Gastroesophageal sphincter (tissue), 4 donors: ENCODE data around the gene COL6A3. TPM values are rescaled to one million over a fixed set of nuclear protein-coding genes. Genes with fewer than 3 reads are reported as not detected.
A peak's percentile ranks its signal among the peaks of the same experiment; 100 is the strongest.

Experiments used
- ATAC-seq: fragments of 150-250 bp; one replicate; pipeline ENCODE4 v1.9.1; 2016; ENCODE audit warnings: mild to moderate bottlenecking, moderate library complexity
- H3K27ac ChIP-seq, 4 donors: fragments of 200-600 bp; sonication (generic) in 3 of 4; 1 replicate in 3 of 4; 2 replicates in 1 of 4; pipeline ENCODE4 v1.5.1; 2016 to 2019
- H3K27me3 ChIP-seq: fragments of 200-600 bp; sonication (generic); one replicate; pipeline ENCODE4 v1.5.1; 2019
- H3K36me3 ChIP-seq, 2 donors: fragments of 200-600 bp; sonication (generic); one replicate each; pipeline ENCODE4 v1.5.1; 2019; ENCODE audit warnings: control low read depth in 1 of 2
- H3K4me1 ChIP-seq, 3 donors: fragments of 200-600 bp; sonication (generic); 1 replicate in 2 of 3; 2 replicates in 1 of 3; pipeline ENCODE4 v1.5.1; 2016 to 2019; ENCODE audit warnings: control low read depth in 2 of 3
- H3K4me3 ChIP-seq, 2 donors: fragments of 200-600 bp; sonication (generic); one replicate each; pipeline ENCODE4 v1.5.1; 2019; ENCODE audit warnings: mild to moderate bottlenecking in 1 of 2, moderate library complexity in 1 of 2
- H3K9me3 ChIP-seq, 3 donors: fragments of 200-600 bp; sonication (generic); one replicate each; pipeline ENCODE4 v1.5.1; 2017 to 2019; ENCODE audit warnings: control low read depth in 2 of 3
- CTCF ChIP-seq, 4 experiments: fragments of 200-600 bp in 2 of 4; fragments of 450-650 bp in 2 of 4; sonication (generic) in 1 of 4; IDR thresholded peaks; one replicate each; pipeline ENCODE4 v1.5.1; 2017 to 2019; ENCODE audit warnings: antibody characterized with exemption in 4 of 4, mild to moderate bottlenecking in 2 of 4, moderate library complexity in 2 of 4
- EP300 ChIP-seq: sonication (generic); formaldehyde crosslinking; IDR thresholded peaks from one replicate; pipeline ENCODE4 v1.6.1; 2017; ENCODE audit warnings: antibody characterized with exemption, mild to moderate bottlenecking
- POLR2A ChIP-seq, 2 donors: fragments of 450-650 bp; IDR thresholded peaks; one replicate each; pipeline ENCODE4 v1.6.1; 2017; ENCODE audit warnings: antibody characterized with exemption in 2 of 2, mild to moderate bottlenecking in 2 of 2, moderate library complexity in 1 of 2
- POLR2AphosphoS5 ChIP-seq: sonication (generic); formaldehyde crosslinking; IDR thresholded peaks from one replicate; pipeline ENCODE4 v1.6.1; 2017; ENCODE audit warnings: antibody characterized with exemption
- WGBS, 2 donors: methylation state at CpG; one replicate each; pipeline ENCODE4 v1.1.5; 2018; ENCODE audit warnings: low coverage in 1 of 2; 5-methylcytosine and 5-hydroxymethylcytosine counted together
- total RNA-seq, 4 donors: library from RNA; depleted of rRNA; stranded (reverse); fragments of >200 nt; gene quantifications; one replicate each; pipeline ENCODE4 v1.1.0, GENCODE V29; 2016

Gene COL6A3
- total RNA-seq, 4 donors from 2014 or later = 110 to 421 (median 310) TPM

GRCh38 chr2:237421542-237422116, 7.7 kb upstream of the COL6A3 start:
- 12 to 20% methylated on average over 5 to 12 of the region's 23 CpGs for WGBS, 2 donors
- Histone ChIP-seq H3K9me3 (no peaks in the 10 kb centered on the region), H3K27me3 (no peaks in the 10 kb centered on the region), H3K4me3 (peak overlapping the region in 1 of 2 donors; percentile 27), H3K36me3 (no peaks in the 10 kb centered on the region), H3K4me1 (peaks cover 0 to 17% (median 4%) of the 10 kb centered on the region in 3 donors), H3K27ac (peak overlapping the region; percentile 74 to 80 (median 78))
- TF ChIP-seq CTCF (IDR thresholded peaks at IDR 0.05) = peak; percentile 75 to 89 (median 82)
- TF ChIP-seq EP300 = no peak
- TF ChIP-seq POLR2A (IDR thresholded peaks at IDR 0.05) = no peak
- TF ChIP-seq POLR2AphosphoS5 = peak; percentile 68
- ATAC-seq = peak; percentile 93

GRCh38 chr2:237418300-237418699, 4.3 kb upstream of the COL6A3 start:
- ATAC-seq = no peak
- Histone ChIP-seq H3K4me3 (no peak overlapping the region), H3K9me3 (no peaks in the 10 kb centered on the region), H3K4me1 (peaks cover 0 to 26% (median 4%) of the 10 kb centered on the region in 3 donors), H3K36me3 (no peaks in the 10 kb centered on the region), H3K27ac (no peak overlapping the region), H3K27me3 (no peaks in the 10 kb centered on the region)
- 71 to 83% methylated on average over 1 of the region's 3 CpGs for WGBS, 2 donors
- no peak for TF ChIP-seq POLR2AphosphoS5
- no peak for TF ChIP-seq POLR2A (IDR thresholded peaks at IDR 0.05)
- TF ChIP-seq EP300 = no peak
- no peak for TF ChIP-seq CTCF (IDR thresholded peaks at IDR 0.05)

- peak overlapping the region; percentile 79 to 94 (median 92) for H3K27ac ChIP-seq
- H3K4me3 ChIP-seq = peak overlapping the region; percentile 52 to 63
- TF ChIP-seq POLR2A (IDR thresholded peaks at IDR 0.05) (no peak), CTCF (IDR thresholded peaks at IDR 0.05) (no peak), EP300 (no peak), POLR2AphosphoS5 (peak; percentile 4)
- H3K36me3 ChIP-seq = no peaks in the 10 kb centered on the region
- H3K9me3 ChIP-seq = no peaks in the 10 kb centered on the region
- 0 to 30% methylated on average over 1 to 10 of the region's 25 CpGs for WGBS, 2 donors
- H3K27me3 ChIP-seq = no peaks in the 10 kb centered on the region
- ATAC-seq = peak; percentile 37
- H3K4me1 ChIP-seq = peaks cover 9 to 56% (median 9%) of the 10 kb centered on the region in 3 donors
Measured at GRCh38 chr2:237412988-237413776, 782 bp downstream of the COL6A3 start.

- peaks cover 9 to 61% (median 14%) of the 10 kb centered on the region in 3 donors for H3K4me1 ChIP-seq
- WGBS, 2 donors = 0 to 11% methylated on average over 2 to 4 of the region's 7 CpGs
- H3K27me3 ChIP-seq = no peaks in the 10 kb centered on the region
- peak overlapping the region; percentile 52 to 63 for H3K4me3 ChIP-seq
- no peak for TF ChIP-seq EP300
- TF ChIP-seq POLR2A (IDR thresholded peaks at IDR 0.05) = no peak
- TF ChIP-seq CTCF (IDR thresholded peaks at IDR 0.05) = no peak
- no peaks in the 10 kb centered on the region for H3K9me3 ChIP-seq
- no peak for ATAC-seq
- peak overlapping the region; percentile 79 to 94 (median 92) for H3K27ac ChIP-seq
- no peaks in the 10 kb centered on the region for H3K36me3 ChIP-seq
Measured at GRCh38 chr2:237412646-237412987, 1.3 kb downstream of the COL6A3 start.
